Fibroblast of skin of right biceps (primary cell): ENCODE data around the gene LEAP2.

Experiments
- DNase-seq: peaks from one replicate; pipeline ENCODE4 v3.0.0-alpha.2; 2013

The LEAP2 gene

GRCh38 chr5:132883261-132883834 is 9.9 kb downstream of the LEAP2 start:
- peak; percentile 63 for DNase-seq

- no peak for DNase-seq
Measured at GRCh38 chr5:132884548-132884947, 11.1 kb downstream of the LEAP2 start.

- DNase-seq: no peak
Measured at GRCh38 chr5:132886064-132886823, 12.8 kb downstream of the LEAP2 start.

GRCh38 chr5:132887283-132887682 is 13.8 kb downstream of the LEAP2 start:
- DNase-seq: no peak

GRCh38 chr5:132889501-132889900 is 16.0 kb downstream of the LEAP2 start:
- DNase-seq: no peak

- no peak for DNase-seq
Measured at GRCh38 chr5:132890817-132891216, 17.3 kb downstream of the LEAP2 start.

GRCh38 chr5:132895719-132896305 is 22.3 kb downstream of the LEAP2 start:
- no peak for DNase-seq

GRCh38 chr5:132896685-132897084 is 23.2 kb downstream of the LEAP2 start:
- no peak for DNase-seq

GRCh38 chr5:132898094-132898493 is 24.6 kb downstream of the LEAP2 start:
- no peak for DNase-seq

- DNase-seq: no peak
Measured at GRCh38 chr5:132901036-132901435, 27.6 kb downstream of the LEAP2 start.

- DNase-seq: no peak
Measured at GRCh38 chr5:132901730-132902129, 28.3 kb downstream of the LEAP2 start.

- peak; percentile 1 for DNase-seq
Measured at GRCh38 chr5:132905938-132906337, 32.5 kb downstream of the LEAP2 start.

GRCh38 chr5:132907161-132907560 is 33.7 kb downstream of the LEAP2 start:
- no peak for DNase-seq

GRCh38 chr5:132909702-132910101 is 36.2 kb downstream of the LEAP2 start:
- DNase-seq: no peak

- peak; percentile 11 for DNase-seq
Measured at GRCh38 chr5:132915681-132916080, 42.2 kb downstream of the LEAP2 start.

- no peak for DNase-seq
Measured at GRCh38 chr5:132916086-132916485, 42.6 kb downstream of the LEAP2 start.
